H1 (cell line): ENCODE measurements around the gene SLC24A3. TPM values are rescaled to one million over a fixed set of nuclear protein-coding genes. Genes with fewer than 3 reads are reported as not detected.

Experiments used
- ASH2L ChIP-seq: fragments of 200-600, 300-600 bp; sonication (generic); IDR thresholded peaks from one replicate; pipeline ENCODE4 v1.7.1; 2017; ENCODE audit warnings: low read length
- BRCA1 ChIP-seq: IDR thresholded peaks from 2 replicates; pipeline ENCODE4 v1.6.1; 2012; ENCODE audit warnings: low read depth, low read length, improper control_type of control experiment
- CHD1 ChIP-seq: IDR thresholded peaks from 2 replicates; pipeline ENCODE4 v1.6.1; 2012; ENCODE audit warnings: low read depth, low read length, improper control_type of control experiment
- POLR2A ChIP-seq, 2 experiments: IDR thresholded peaks; 1 replicate in 1 of 2; 2 replicates in 1 of 2; pipeline ENCODE4 v1.6.1; 2011; ENCODE audit warnings: low read depth in 2 of 2, low read length in 2 of 2, mild to moderate bottlenecking in 2 of 2; ENCODE audit errors: control extremely low read depth in 1 of 2
- RFX5 ChIP-seq: IDR thresholded peaks from 2 replicates; pipeline ENCODE4 v1.6.1; 2011; ENCODE audit warnings: low read depth, low read length, improper control_type of control experiment, borderline replicate concordance
- SP4 ChIP-seq: IDR thresholded peaks from 2 replicates; pipeline ENCODE4 v1.6.1; 2012; ENCODE audit warnings: low read length, inconsistent platforms
- polyA plus RNA-seq, 7 experiments: library from polyadenylated mRNA; depleted of rRNA in 3 of 7; stranded (reverse) in 5 of 7; unstranded in 2 of 7; fragments of >200 nt in 5 of 7; fragments of 200-250 nt in 2 of 7; gene quantifications; 1 replicate in 5 of 7; 2 replicates in 1 of 7; 4 replicates in 1 of 7; pipeline versions ENCODE4 v1.2.1 to v1.2.3, GENCODE V29; 2011 to 2013; ENCODE audit warnings: missing spikeins in 2 of 7, mixed read lengths in 2 of 7
- total RNA-seq: library from RNA; stranded (reverse); fragmentation: NEBNext Ultra II Directional; extraction: Animal tissue kit (Norgen Biotek cat#: 25700); gene quantifications from 2 replicates; pipeline ENCODE4 v1.2.1, GENCODE V29; 2021
- TF ChIP-seq, protein P1 (sequence below): IDR thresholded peaks from 2 replicates; pipeline ENCODE4 v1.6.1; 2011; ENCODE audit warnings: low read depth, mild to moderate bottlenecking, low read length; ENCODE audit not compliant: insufficient read depth

Gene SLC24A3
- total and polyA plus RNA-seq, 2 of the 8 experiments (the other 6 are each of a cell fraction or from before 2014, with no cell fraction given), result 4.5 to 6.3 TPM

DNA sequence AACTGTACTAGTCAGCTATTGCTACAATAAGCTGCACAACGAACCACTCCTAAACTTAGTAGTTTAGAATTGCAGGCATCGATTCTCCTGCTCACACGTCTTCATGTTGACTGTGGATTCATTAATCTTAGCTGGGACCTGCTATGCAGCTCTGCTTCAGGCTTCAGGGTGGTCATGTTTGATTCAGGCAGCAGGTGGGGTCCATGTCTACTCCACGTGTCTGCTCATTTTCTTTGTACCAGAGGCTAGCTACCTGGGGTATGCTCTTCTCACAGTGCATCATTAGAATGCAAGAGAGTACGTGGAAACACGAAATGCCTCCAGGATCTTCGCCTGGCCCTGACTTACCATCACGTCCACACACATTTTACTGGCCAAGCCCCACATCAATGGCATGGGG is 481.1 kb downstream of the SLC24A3 start (continued):
- TF ChIP-seq RFX5 (no peak), ASH2L (no peak), SP4 (no peak), CHD1 (no peak), BRCA1 (no peak), POLR2A (IDR thresholded peaks at IDR 0.05; ENCODE audit: control extremely low read depth in 1 of 2, low read depth in 2 of 2, low read length in 2 of 2) (no peak)
- TF ChIP-seq, protein P1, sequence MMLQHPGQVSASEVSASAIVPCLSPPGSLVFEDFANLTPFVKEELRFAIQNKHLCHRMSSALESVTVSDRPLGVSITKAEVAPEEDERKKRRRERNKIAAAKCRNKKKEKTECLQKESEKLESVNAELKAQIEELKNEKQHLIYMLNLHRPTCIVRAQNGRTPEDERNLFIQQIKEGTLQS, result no peak
